Uterus (tissue), 2 donors: Measurements from ENCODE around the gene SLC4A1AP.

ENCODE experiments used
- POLR2A ChIP-seq, 2 donors: fragments of 450-650 bp; IDR thresholded peaks; one replicate each; pipeline ENCODE4 v1.6.1; 2016; ENCODE audit warnings: antibody characterized with exemption in 2 of 2, mild to moderate bottlenecking in 1 of 2, moderate library complexity in 1 of 2
- TF ChIP-seq, protein P1 (sequence below), 4 experiments: fragments of 200-600 bp in 2 of 4; fragments of 450-650 bp in 2 of 4; sonication (generic) in 2 of 4; IDR thresholded peaks; one replicate each; pipeline ENCODE4 v1.5.1; 2016 to 2019; ENCODE audit warnings: antibody characterized with exemption in 4 of 4, mild to moderate bottlenecking in 2 of 4, moderate library complexity in 1 of 4

DNA sequence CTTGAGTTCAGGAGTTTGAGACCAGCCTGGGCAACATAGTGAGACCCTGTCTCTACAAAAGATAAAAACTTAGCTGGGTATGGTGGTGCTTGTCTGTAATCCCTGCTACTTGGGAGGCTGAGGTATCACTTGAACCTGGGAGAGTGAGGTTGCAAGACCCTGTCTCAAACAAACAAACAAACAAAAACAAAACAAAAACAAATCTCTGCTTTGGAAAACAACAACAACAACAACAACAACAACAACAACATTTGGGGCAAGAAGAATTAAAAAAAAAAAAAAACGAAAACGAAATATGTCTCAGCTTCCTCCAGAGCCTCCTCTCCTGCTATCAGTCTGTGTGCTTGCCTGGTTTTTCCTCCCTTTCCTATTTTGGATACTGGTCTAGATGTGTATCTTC is 16.9 kb downstream of the SLC4A1AP start:
- no peak for TF ChIP-seq POLR2A (IDR thresholded peaks at IDR 0.05)
- TF ChIP-seq, protein P1, sequence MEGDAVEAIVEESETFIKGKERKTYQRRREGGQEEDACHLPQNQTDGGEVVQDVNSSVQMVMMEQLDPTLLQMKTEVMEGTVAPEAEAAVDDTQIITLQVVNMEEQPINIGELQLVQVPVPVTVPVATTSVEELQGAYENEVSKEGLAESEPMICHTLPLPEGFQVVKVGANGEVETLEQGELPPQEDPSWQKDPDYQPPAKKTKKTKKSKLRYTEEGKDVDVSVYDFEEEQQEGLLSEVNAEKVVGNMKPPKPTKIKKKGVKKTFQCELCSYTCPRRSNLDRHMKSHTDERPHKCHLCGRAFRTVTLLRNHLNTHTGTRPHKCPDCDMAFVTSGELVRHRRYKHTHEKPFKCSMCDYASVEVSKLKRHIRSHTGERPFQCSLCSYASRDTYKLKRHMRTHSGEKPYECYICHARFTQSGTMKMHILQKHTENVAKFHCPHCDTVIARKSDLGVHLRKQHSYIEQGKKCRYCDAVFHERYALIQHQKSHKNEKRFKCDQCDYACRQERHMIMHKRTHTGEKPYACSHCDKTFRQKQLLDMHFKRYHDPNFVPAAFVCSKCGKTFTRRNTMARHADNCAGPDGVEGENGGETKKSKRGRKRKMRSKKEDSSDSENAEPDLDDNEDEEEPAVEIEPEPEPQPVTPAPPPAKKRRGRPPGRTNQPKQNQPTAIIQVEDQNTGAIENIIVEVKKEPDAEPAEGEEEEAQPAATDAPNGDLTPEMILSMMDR (IDR thresholded peaks at IDR 0.05) = no peak
